Neural progenitor cell (in vitro differentiated cells): ENCODE data around the gene HSPE1. TPM values are rescaled to one million over a fixed set of nuclear protein-coding genes. Genes with fewer than 3 reads are reported as not detected.

Source experiments
- DNase-seq: peaks from one replicate; pipeline ENCODE4 v3.0.0-alpha.2; 2016; ENCODE audit warnings: low spot score
- H2AFZ ChIP-seq: fragments of 200-600 bp; sonication (generic); replicated peaks from 2 replicates; pipeline ENCODE4 v1.6.1; 2016; ENCODE audit warnings: antibody characterized with exemption
- H3F3A ChIP-seq: fragments of 200-600 bp; sonication (generic); 2 replicates; pipeline ENCODE4 v1.6.1; 2016; ENCODE audit warnings: antibody characterized with exemption, low read depth
- H3K27ac ChIP-seq: fragments of 200-600 bp; sonication (generic); 2 replicates; pipeline ENCODE4 v1.5.1; 2016; ENCODE audit warnings: mild to moderate bottlenecking
- H3K27me3 ChIP-seq: fragments of 200-600 bp; sonication (generic); 2 replicates; pipeline ENCODE4 v1.6.1; 2016; ENCODE audit warnings: mild to moderate bottlenecking, moderate library complexity
- H3K36me3 ChIP-seq: fragments of 200-600 bp; sonication (generic); 2 replicates; pipeline ENCODE4 v1.5.1; 2016
- H3K4me1 ChIP-seq: fragments of 200-600 bp; sonication (generic); 2 replicates; pipeline ENCODE4 v1.6.1; 2016; ENCODE audit warnings: mixed run types
- H3K4me2 ChIP-seq: fragments of 200-600 bp; sonication (generic); 2 replicates; pipeline ENCODE4 v1.6.1; 2016
- H3K4me3 ChIP-seq: fragments of 200-600 bp; sonication (generic); 2 replicates; pipeline ENCODE4 v1.5.1; 2016
- H3K79me2 ChIP-seq: fragments of 200-600 bp; sonication (generic); 2 replicates; pipeline ENCODE4 v1.6.1; 2016; ENCODE audit warnings: low read depth
- H3K9ac ChIP-seq: fragments of 200-600 bp; sonication (generic); 2 replicates; pipeline ENCODE4 v1.6.1; 2016
- H3K9me3 ChIP-seq: fragments of 200-600 bp; sonication (generic); 2 replicates; pipeline ENCODE4 v1.5.1; 2016; ENCODE audit warnings: low read depth
- H4K20me1 ChIP-seq: fragments of 200-600 bp; sonication (generic); 2 replicates; pipeline ENCODE4 v1.6.1; 2016; ENCODE audit warnings: low read depth
- H3K27ac Mint-ChIP-seq: 3 replicates; pipeline ENCODE4 v1.8.0; 2021; ENCODE audit warnings: mixed read lengths
- H3K27me3 Mint-ChIP-seq: 2 replicates; pipeline ENCODE4 v1.8.0; 2022; ENCODE audit warnings: low read depth, mild to moderate bottlenecking, inconsistent platforms, moderate library complexity, mixed read lengths; ENCODE audit not compliant: insufficient read depth
- H3K36me3 Mint-ChIP-seq: 3 replicates; pipeline ENCODE4 v1.8.0; 2021; ENCODE audit warnings: mixed read lengths
- H3K4me1 Mint-ChIP-seq: 3 replicates; pipeline ENCODE4 v1.8.0; 2021; ENCODE audit warnings: mixed read lengths
- H3K4me3 Mint-ChIP-seq: 3 replicates; pipeline ENCODE4 v1.8.0; 2021; ENCODE audit warnings: mild to moderate bottlenecking, moderate library complexity, mixed read lengths
- H3K9me3 Mint-ChIP-seq: 3 replicates; pipeline ENCODE4 v1.8.0; 2020; ENCODE audit warnings: mixed read lengths
- CTCF ChIP-seq: fragments of 200-600 bp; sonication (generic); IDR thresholded peaks from 2 replicates; pipeline ENCODE4 v1.5.1; 2017; ENCODE audit warnings: antibody characterized with exemption, mild to moderate bottlenecking
- EZH2 ChIP-seq: fragments of 200-600 bp; sonication (generic); IDR thresholded peaks from 2 replicates; pipeline ENCODE4 v1.6.1; 2017; ENCODE audit warnings: antibody characterized with exemption, mild to moderate bottlenecking, moderate library complexity
- EZH2phosphoT487 ChIP-seq: fragments of 200-600 bp; sonication (generic); IDR thresholded peaks from 2 replicates; pipeline ENCODE4 v1.6.1; 2017; ENCODE audit warnings: antibody characterized with exemption
- total RNA-seq: library from RNA; depleted of rRNA; stranded (reverse); fragments of >200 nt; gene quantifications from 2 replicates; pipeline ENCODE4 v1.2.3, GENCODE V29; 2015; ENCODE audit warnings: low replicate concordance

HSPE1 gene
- total RNA-seq, 1 donor from 2014 or later: 320 TPM

- Mint-ChIP-seq H3K27ac (no peak overlapping the region), H3K36me3 (peaks cover 43% of the 10 kb centered on the region), H3K4me3 (no peak overlapping the region), H3K27me3 (no peaks in the 10 kb centered on the region), H3K9me3 (peaks cover 10% of the 10 kb centered on the region), H3K4me1 (no peaks in the 10 kb centered on the region)
- Histone ChIP-seq H3K79me2 (peaks cover 10% of the 10 kb centered on the region), H3K27ac (no peak overlapping the region), H3F3A (peaks cover 70% of the 10 kb centered on the region), H3K9ac (no peak overlapping the region), H3K4me1 (no peaks in the 10 kb centered on the region), H2AFZ (no peak overlapping the region), H3K9me3 (no peaks in the 10 kb centered on the region), H3K27me3 (no peaks in the 10 kb centered on the region), H3K4me3 (no peak overlapping the region), H3K36me3 (peaks cover 21% of the 10 kb centered on the region), H3K4me2 (no peak overlapping the region), H4K20me1 (peaks cover 13% of the 10 kb centered on the region)
- no peak for TF ChIP-seq CTCF
- TF ChIP-seq EZH2: no peak
- no peak for TF ChIP-seq EZH2phosphoT487
- no peak for DNase-seq
Measured at GRCh38 chr2:197486175-197486574, 14.0 kb upstream of the HSPE1 start.

GRCh38 chr2:197487385-197487784, 12.8 kb upstream of the HSPE1 start:
- H2AFZ ChIP-seq: no peak overlapping the region
- TF ChIP-seq CTCF (no peak), EZH2 (no peak), EZH2phosphoT487 (no peak)
- no peak overlapping the region for H3K9ac ChIP-seq
- H3K27me3 ChIP-seq: no peaks in the 10 kb centered on the region
- H3K9me3 ChIP-seq: no peaks in the 10 kb centered on the region
- Mint-ChIP-seq H3K4me3 (no peak overlapping the region), H3K27ac (no peak overlapping the region), H3K4me1 (no peaks in the 10 kb centered on the region), H3K36me3 (peaks cover 50% of the 10 kb centered on the region), H3K27me3 (no peaks in the 10 kb centered on the region), H3K9me3 (peaks cover 10% of the 10 kb centered on the region)
- H3K4me2 ChIP-seq: no peak overlapping the region
- peaks cover 81% of the 10 kb centered on the region for H3F3A ChIP-seq
- no peak overlapping the region for H3K27ac ChIP-seq
- DNase-seq: no peak
- H4K20me1 ChIP-seq: peaks cover 17% of the 10 kb centered on the region
- H3K79me2 ChIP-seq: peaks cover 22% of the 10 kb centered on the region
- H3K4me3 ChIP-seq: no peak overlapping the region
- no peaks in the 10 kb centered on the region for H3K4me1 ChIP-seq
- peaks cover 29% of the 10 kb centered on the region for H3K36me3 ChIP-seq

- Histone ChIP-seq H3K4me2 (no peak overlapping the region), H3K79me2 (peaks cover 92% of the 10 kb centered on the region), H3K9ac (no peak overlapping the region), H3K27me3 (no peaks in the 10 kb centered on the region), H3K36me3 (peaks cover 54% of the 10 kb centered on the region), H3K9me3 (no peaks in the 10 kb centered on the region), H3K27ac (no peak overlapping the region), H3F3A (peaks cover 46% of the 10 kb centered on the region), H2AFZ (no peak overlapping the region), H3K4me3 (no peak overlapping the region), H4K20me1 (peaks cover 53% of the 10 kb centered on the region), H3K4me1 (peaks cover 21% of the 10 kb centered on the region)
- Mint-ChIP-seq H3K4me3 (no peak overlapping the region), H3K27me3 (no peaks in the 10 kb centered on the region), H3K27ac (no peak overlapping the region), H3K4me1 (peaks cover 27% of the 10 kb centered on the region), H3K9me3 (no peaks in the 10 kb centered on the region), H3K36me3 (peaks cover 41% of the 10 kb centered on the region)
- no peak for DNase-seq
- TF ChIP-seq EZH2 (no peak), EZH2phosphoT487 (no peak), CTCF (no peak)
Measured at GRCh38 chr2:197495433-197496134, 4.6 kb upstream of the HSPE1 start.
